Measurements from ENCODE around the gene ARMC12.
A peak's percentile ranks its signal among the peaks of the same experiment; 100 is the strongest.

ARMC12 gene

GRCh38 chr6:35757456-35758123, 20.8 kb downstream of the ARMC12 start:
- TF ChIP-seq TCF12 (IDR thresholded peaks at IDR 0.05; ENCODE audit: low read depth) (no peak), REST (IDR thresholded peaks at IDR 0.05; ENCODE audit: low read depth) (no peak), RAD21 (IDR thresholded peaks at IDR 0.05; ENCODE audit: low read depth) (peak; percentile 54)

DNA sequence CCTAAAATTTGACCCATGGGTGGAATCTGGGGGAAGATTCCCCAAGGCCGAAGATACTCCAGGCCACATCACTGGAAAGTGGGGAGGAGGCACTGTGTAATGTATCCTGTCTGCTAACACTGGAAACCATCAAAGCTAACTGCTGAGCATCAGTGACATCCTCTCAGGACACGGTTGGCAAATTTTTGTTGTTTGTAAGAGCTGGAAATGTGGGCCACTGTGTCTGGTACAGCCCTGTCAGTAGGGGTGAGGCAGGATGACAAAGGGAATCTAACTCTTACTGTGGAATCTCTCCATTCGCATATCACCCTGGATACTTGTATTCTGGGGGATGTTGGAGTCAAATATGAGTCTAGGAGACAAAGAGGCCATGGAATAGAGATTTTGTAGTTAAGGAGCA, 22.6 kb downstream of the ARMC12 start:
- TF ChIP-seq YY1 (IDR thresholded peaks at IDR 0.05; ENCODE audit: low read depth): no peak

GRCh38 chr6:35765739-35766138, 28.9 kb downstream of the ARMC12 start:
- TF ChIP-seq EGR1 (IDR thresholded peaks at IDR 0.05): no peak
- no peak for TF ChIP-seq YY1 (IDR thresholded peaks at IDR 0.05; ENCODE audit: low read depth)
- TF ChIP-seq RAD21 (IDR thresholded peaks at IDR 0.05; ENCODE audit: low read depth): no peak
- TF ChIP-seq REST (IDR thresholded peaks at IDR 0.05; ENCODE audit: low read depth): no peak
- no peak for TF ChIP-seq ZBTB7A (IDR thresholded peaks at IDR 0.05; ENCODE audit: low read depth)
- TF ChIP-seq TCF12 (IDR thresholded peaks at IDR 0.05; ENCODE audit: low read depth): no peak
- TF ChIP-seq TEAD4 (IDR thresholded peaks at IDR 0.05): no peak
- TF ChIP-seq CEBPB (IDR thresholded peaks at IDR 0.05): no peak
- TF ChIP-seq, protein P1, sequence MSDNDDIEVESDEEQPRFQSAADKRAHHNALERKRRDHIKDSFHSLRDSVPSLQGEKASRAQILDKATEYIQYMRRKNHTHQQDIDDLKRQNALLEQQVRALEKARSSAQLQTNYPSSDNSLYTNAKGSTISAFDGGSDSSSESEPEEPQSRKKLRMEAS (IDR thresholded peaks at IDR 0.05): no peak
- no peak for TF ChIP-seq NFIC (IDR thresholded peaks at IDR 0.05)
- TF ChIP-seq FOXM1 (IDR thresholded peaks at IDR 0.05; ENCODE audit: borderline replicate concordance, low read depth): no peak
- TF ChIP-seq CREB1 (IDR thresholded peaks at IDR 0.05; ENCODE audit: low read depth): no peak
- TF ChIP-seq EP300 (IDR thresholded peaks at IDR 0.05; ENCODE audit: borderline replicate concordance): no peak
- no peak for TF ChIP-seq TAF1 (IDR thresholded peaks at IDR 0.05; ENCODE audit: low read depth)
- TF ChIP-seq USF1 (IDR thresholded peaks at IDR 0.05): no peak

GRCh38 chr6:35769211-35769610, 32.4 kb downstream of the ARMC12 start:
- TF ChIP-seq FOXM1 (IDR thresholded peaks at IDR 0.05; ENCODE audit: borderline replicate concordance, low read depth) (no peak), EGR1 (IDR thresholded peaks at IDR 0.05) (no peak), USF1 (IDR thresholded peaks at IDR 0.05) (no peak), CREB1 (IDR thresholded peaks at IDR 0.05; ENCODE audit: low read depth) (no peak), YY1 (IDR thresholded peaks at IDR 0.05; ENCODE audit: low read depth) (no peak), EP300 (IDR thresholded peaks at IDR 0.05; ENCODE audit: borderline replicate concordance) (no peak), REST (IDR thresholded peaks at IDR 0.05; ENCODE audit: low read depth) (no peak), TCF12 (IDR thresholded peaks at IDR 0.05; ENCODE audit: low read depth) (no peak), TEAD4 (IDR thresholded peaks at IDR 0.05) (no peak), TAF1 (IDR thresholded peaks at IDR 0.05; ENCODE audit: low read depth) (no peak), NFIC (IDR thresholded peaks at IDR 0.05) (no peak), CEBPB (IDR thresholded peaks at IDR 0.05) (no peak), RAD21 (IDR thresholded peaks at IDR 0.05; ENCODE audit: low read depth) (no peak), ZBTB7A (IDR thresholded peaks at IDR 0.05; ENCODE audit: low read depth) (no peak)
- TF ChIP-seq, protein P1 (IDR thresholded peaks at IDR 0.05): no peak

GRCh38 chr6:35771343-35771627, 34.5 kb downstream of the ARMC12 start:
- no peak for TF ChIP-seq USF1 (IDR thresholded peaks at IDR 0.05)
- no peak for TF ChIP-seq FOXM1 (IDR thresholded peaks at IDR 0.05; ENCODE audit: borderline replicate concordance, low read depth)
- TF ChIP-seq YY1 (IDR thresholded peaks at IDR 0.05; ENCODE audit: low read depth): no peak
- TF ChIP-seq TAF1 (IDR thresholded peaks at IDR 0.05; ENCODE audit: low read depth): no peak
- TF ChIP-seq TEAD4 (IDR thresholded peaks at IDR 0.05): no peak
- TF ChIP-seq EP300 (IDR thresholded peaks at IDR 0.05; ENCODE audit: borderline replicate concordance): no peak
- TF ChIP-seq REST (IDR thresholded peaks at IDR 0.05; ENCODE audit: low read depth): no peak

All from Ishikawa (cell line).